Measurements from ENCODE around the gene CMTM5.
"Not testable (repeated sequence)": the region's sequence is repeated elsewhere in the genome, so short reads cannot be mapped to it uniquely, and the experiment has no call there.

CMTM5 gene

DNA sequence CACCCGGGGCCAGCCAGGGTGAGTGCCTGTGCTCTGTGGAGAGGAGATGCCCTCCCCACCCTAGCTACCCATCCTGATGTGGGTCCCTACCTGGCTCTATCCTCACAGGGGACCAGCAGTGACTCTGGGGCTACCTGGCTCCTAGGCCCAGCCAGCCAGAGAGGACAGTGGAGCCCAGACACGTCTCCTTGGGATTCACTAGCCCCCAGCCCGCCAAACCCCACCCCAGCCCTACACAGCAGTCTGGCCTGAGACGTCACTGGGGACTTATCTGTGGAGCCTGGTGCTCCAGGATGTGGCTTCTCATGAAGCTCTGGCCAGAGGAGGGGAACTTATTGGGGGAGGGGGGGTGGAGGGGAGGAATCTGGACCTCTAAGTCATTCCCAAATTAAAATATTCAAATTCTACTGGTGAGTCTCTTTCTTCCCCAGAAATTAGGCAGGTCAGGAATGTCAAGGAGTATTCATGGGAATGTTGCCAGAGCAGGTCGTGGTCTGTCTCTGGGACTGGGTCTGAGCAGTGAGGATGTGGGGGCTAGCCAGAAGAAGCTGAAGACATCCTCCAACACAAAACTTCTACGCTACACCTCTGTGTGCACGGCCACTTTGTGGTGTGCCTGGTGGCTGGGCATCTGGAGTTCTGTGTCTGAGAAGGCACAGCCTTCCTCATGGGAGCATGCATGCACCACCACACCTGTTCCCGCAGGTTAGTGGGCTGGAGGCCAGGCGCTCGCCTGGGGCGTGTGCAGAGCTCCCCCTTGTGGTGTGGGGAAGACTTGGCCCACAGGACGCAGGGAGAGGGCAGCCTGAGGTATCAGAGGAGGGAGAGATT lies 2.7 kb downstream of the CMTM5 start:
- no peak for DNase-seq

DNA sequence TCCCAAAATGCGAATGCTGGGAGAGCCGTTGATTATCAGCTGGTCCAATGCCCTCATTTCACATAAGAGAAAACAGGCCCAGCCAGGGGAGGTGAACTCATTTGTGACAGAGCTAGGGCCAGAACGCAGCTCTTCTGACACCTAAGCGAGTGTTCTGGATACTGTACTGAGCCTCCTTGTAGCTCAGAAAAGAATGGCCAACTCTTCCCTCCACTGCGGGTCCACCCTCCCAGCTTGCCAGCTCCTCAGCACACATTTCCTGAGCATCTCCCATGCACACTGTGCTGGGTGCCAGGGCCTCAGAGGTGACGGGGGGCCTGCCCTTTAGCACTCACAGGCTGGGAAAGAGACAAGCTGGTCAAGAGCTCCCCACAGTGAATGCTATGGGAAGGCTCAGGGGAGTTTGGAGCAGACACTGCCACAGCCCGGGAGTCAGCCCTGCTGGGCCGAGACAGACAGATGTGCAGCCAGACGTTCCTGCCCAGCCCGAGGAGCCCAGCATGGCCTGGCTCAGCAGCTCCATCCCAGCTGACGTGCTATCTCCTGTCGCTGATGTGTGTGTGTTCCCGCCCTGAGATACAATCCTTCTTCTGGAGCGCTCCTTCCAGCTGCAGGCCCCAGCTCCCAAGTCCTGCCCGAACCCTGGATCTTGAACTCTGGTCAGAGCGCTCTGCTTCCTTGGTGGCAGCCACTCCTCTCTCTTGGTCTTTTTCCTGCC lies 3.5 kb downstream of the CMTM5 start:
- no peak for DNase-seq

- DNase-seq = no peak
Observed at GRCh38 chr14:23380976-23381375, 4.1 kb downstream of the CMTM5 start.

DNA sequence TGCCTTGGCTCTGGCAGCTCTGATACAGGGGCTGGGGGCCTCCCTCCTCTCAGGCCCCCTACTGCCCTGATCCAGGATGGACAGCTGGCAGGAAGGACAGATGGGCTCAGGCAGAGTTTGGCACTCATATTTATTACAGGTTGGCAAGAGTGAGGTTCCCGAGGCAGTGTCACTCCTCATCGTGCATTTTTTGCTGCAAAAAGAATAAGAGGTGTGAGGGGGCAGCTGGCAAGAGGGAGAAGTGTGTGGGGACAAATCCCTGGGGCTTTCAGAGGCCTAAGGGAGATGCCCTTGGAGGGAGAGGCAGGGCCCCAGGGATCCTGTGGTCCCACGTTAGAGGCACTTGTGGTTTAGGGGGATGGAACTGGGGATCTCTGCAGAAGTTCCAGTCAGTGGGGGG lies 5.0 kb downstream of the CMTM5 start:
- peak in 1 of 2 experiments; percentile 72 for DNase-seq

DNA sequence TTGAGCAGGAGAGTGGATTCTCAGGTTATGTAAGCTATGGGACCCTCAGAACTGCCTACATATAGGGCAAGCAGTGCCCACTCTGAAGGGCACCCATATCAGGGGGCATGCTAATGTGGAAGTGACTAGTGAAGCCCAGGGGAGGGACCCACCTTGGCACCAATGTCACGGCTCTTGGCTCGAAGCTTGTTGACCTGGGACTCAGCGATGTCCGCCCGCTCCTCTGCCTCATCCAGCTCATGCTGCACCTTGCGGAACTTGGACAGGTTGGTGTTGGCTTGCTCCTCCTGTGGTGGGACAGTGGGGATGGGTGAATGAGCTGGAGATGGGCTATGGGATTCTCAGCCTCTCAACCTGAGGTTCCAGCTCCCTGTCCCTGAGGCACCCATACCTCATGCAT lies 5.4 kb downstream of the CMTM5 start:
- no peak for DNase-seq

GRCh38 chr14:23382731-23383440 lies 6.0 kb downstream of the CMTM5 start:
- DNase-seq = no peak

DNA sequence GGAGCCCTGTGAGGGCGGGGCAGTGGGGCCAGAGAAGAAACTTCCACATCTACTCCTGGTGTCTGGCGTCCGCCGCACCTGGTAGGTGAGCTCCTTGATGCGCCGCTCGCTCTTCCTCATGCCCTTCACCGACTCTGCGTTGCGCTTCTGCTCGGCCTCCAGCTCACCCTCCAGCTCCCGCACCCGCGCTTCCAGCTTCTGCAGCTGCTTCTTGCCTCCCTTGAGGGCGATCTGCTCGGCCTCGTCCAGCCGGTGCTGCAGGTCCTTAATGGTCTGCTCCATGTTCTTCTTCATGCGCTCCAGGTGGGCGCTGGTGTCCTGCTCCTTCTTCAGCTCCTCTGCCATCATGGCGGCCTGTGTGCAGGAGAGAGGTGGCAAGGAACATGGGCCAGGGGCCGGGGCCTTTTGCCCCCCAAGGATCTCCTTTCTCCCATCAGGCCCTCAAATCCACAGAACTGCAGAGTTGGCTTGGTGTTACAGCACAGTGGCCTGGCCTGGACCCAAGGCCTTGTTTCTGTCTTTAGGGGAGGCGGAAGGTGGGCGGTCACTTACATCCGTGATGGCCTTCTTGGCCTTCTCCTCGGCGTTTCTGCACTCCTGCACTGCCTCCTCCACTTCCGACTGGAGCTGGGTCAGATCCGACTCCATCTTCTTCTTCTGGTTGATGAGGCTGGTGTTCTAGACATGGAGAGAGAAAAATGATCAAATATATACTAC lies 7.7 kb downstream of the CMTM5 start:
- no peak for DNase-seq

- no peak for DNase-seq
Observed at GRCh38 chr14:23385244-23385641, 8.4 kb downstream of the CMTM5 start.

- DNase-seq = no peak
Observed at GRCh38 chr14:23385642-23386265, 8.9 kb downstream of the CMTM5 start.

DNA sequence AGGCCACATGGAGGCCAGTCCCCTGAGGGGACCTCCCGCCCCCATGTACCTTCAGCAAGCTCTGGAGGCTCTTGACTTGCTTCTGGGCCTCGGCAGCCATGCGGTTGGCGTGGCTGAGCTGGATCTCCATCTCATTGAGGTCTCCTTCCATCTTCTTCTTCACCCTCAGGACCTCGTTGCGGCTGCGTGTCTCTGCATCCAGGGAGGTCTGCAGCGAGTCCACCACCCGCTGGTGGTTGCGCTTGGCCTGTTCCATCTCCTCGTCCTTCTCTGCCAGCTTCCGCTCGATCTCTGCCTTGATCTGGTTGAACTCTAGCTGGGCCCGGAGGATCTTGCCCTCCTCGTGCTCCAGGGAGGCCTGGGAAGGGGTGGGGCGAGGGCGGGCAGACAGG lies 9.4 kb downstream of the CMTM5 start:
- not testable (repeated sequence) for DNase-seq

GRCh38 chr14:23386999-23387398 lies 10.2 kb downstream of the CMTM5 start:
- DNase-seq = no peak

GRCh38 chr14:23387916-23388882 lies 11.4 kb downstream of the CMTM5 start:
- DNase-seq = no peak

DNA sequence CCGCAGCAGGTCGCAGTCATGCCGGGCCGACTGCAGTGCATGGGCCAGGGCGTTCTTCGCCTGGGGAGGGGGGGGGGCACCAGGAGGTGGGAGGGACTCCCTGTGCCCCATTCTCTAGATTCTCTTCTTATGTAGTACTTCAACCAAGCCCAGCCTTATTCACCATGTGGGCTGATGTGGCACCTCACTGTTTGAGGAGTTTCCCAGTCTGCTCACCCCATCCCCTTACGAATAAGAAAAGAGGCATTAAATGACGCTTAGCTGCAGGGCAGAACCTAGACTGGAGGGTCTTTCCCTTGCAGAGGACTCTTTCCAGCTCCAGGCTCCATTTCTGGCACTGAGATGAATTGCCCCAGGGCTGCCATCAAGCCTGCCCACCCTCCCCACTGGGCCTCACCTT lies 12.2 kb downstream of the CMTM5 start:
- no peak for DNase-seq

GRCh38 chr14:23389396-23389795 lies 12.6 kb downstream of the CMTM5 start:
- no peak for DNase-seq

DNA sequence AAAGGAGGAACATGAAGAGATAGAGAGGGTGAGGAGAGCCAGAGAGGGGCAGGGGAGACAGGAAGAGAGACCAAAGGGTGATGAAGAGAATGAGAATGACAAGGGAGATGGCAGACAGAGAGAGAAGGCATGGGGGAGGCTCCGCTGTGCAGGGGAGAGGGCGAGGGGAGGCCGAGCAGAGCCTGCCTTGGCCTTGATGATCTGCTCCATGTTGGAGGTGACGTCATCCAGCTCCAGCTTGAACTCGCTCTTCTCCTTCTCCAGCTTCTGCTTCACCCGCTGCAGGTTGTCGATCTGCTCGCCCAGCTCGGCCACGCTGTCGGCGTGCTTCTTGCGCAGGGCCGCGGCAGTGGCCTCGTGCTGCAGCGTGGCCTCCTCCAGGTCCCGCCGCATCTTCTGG lies 13.0 kb downstream of the CMTM5 start:
- not testable (repeated sequence) for DNase-seq

DNA sequence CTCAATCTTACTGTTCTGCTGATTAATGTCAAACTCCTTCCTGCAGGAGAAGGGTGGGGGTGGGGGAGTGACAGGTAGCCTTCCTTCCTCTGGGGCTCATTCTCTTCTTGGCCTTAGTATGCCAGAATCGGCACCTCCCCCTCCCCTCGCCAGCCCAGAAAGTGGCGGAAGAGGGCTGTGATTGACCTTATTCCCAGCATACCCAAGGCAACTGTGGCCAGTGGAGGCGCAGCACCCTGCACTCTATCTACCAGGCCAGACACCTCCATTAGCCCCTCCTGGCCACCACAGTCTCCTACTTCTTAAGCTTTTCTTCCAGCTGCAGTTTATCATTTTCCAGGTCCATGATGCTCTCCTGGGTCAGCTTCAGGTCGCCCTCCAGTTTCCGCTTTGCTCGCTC lies 15.8 kb downstream of the CMTM5 start:
- DNase-seq = no peak

- no peak for DNase-seq
Observed at GRCh38 chr14:23396126-23396525, 19.3 kb downstream of the CMTM5 start.

- DNase-seq = no peak
Observed at GRCh38 chr14:23396781-23397407, 20.0 kb downstream of the CMTM5 start.

- DNase-seq = no peak
Observed at GRCh38 chr14:23398348-23398747, 21.5 kb downstream of the CMTM5 start.

GRCh38 chr14:23399136-23399535 lies 22.3 kb downstream of the CMTM5 start:
- DNase-seq = no peak

GRCh38 chr14:23399591-23399990 lies 22.7 kb downstream of the CMTM5 start:
- DNase-seq = no peak

All from SW 1271 (cell line).